ENCODE measurements around the gene CTAG1A. TPM values are rescaled to one million over a fixed set of nuclear protein-coding genes. Genes with fewer than 3 reads are reported as not detected.
"Not testable (repeated sequence)": the region's sequence is repeated elsewhere in the genome, so short reads cannot be mapped to it uniquely, and the experiment has no call there.

The CTAG1A gene
- total and polyA plus RNA-seq, 4 experiments from 2014 or later, result not detected

DNA sequence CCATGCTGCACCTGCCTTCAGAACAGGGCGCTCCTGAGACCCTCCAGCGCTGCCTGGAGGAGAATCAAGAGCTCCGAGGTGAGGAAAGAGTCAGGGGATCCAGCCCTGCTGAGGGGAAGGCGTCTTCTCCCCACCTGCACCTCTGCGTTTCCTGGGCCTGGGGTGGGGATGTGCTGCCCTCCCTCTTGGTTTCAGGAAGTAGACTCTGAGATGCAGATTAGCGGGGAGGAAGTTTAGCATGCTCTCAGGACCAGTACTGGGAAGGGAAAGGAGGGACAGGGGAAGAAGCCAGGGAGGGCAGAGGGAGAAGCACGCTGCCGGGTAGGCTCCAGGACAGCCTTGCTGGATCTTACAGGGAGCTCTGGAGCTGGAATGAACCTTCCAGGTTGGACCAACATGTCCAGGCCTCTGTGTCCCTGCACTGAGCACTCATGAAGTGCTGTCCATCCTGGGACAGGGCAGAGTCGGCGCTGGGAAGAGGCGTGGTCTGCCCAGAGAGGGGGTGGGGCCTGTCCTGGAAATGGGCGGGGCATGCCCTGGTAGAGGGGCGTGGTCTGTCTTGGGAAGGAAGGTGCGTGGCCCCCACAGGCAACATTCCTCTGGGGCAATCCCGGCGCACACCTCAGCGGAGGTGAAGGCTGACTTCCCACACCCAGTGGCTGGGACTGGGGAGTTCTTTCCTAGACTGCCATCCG, 32.7 kb upstream of the CTAG1A start:
- H3K9me3 ChIP-seq (ENCODE audit: control insufficient read depth in 1 of 2, low read length in 2 of 2); intact Hi-C loops (cut with micrococcal nuclease); H3K4me3 Mint-ChIP-seq; CTCF ChIA-PET (ENCODE audit: partially characterized antibody); H3K36me3 ChIP-seq (ENCODE audit: insufficient read depth, low read length); H3K27me3 Mint-ChIP-seq; DNase-seq; H3K27me3 ChIP-seq (ENCODE audit: insufficient read depth, low read length); H3K27ac ChIP-seq (ENCODE audit: low read depth, low read length); H3K27ac Mint-ChIP-seq; H3K4me3 ChIP-seq (ENCODE audit: low read length in 2 of 2); POLR2A ChIA-PET (ENCODE audit: partially characterized antibody); H3K9me3 Mint-ChIP-seq: not testable (repeated sequence)
- Mint-ChIP-seq H3K4me1 (peaks cover 18 to 47% (median 27%) of the 10 kb centered on the region in 4 donors), H3K36me3 (peaks cover 3 to 33% of the 10 kb centered on the region in 2 donors)
- peaks cover 28% of the 10 kb centered on the region for H3K4me1 ChIP-seq (ENCODE audit: insufficient read depth, low read length)

- H3K9me3 ChIP-seq (ENCODE audit: control insufficient read depth in 1 of 2, low read length in 2 of 2); H3K4me3 ChIP-seq (ENCODE audit: low read length in 2 of 2); H3K27ac ChIP-seq (ENCODE audit: low read depth, low read length); H3K27ac Mint-ChIP-seq; CTCF ChIA-PET (ENCODE audit: partially characterized antibody); H3K9me3 Mint-ChIP-seq; H3K27me3 Mint-ChIP-seq; DNase-seq; H3K4me3 Mint-ChIP-seq; H3K27me3 ChIP-seq (ENCODE audit: insufficient read depth, low read length); H3K4me1 ChIP-seq (ENCODE audit: insufficient read depth, low read length); H3K36me3 ChIP-seq (ENCODE audit: insufficient read depth, low read length); intact Hi-C loops (cut with micrococcal nuclease); POLR2A ChIA-PET (ENCODE audit: partially characterized antibody); H3K36me3 Mint-ChIP-seq: not testable (repeated sequence)
- H3K4me1 Mint-ChIP-seq, result peaks cover 0 to 15% (median 3%) of the 10 kb centered on the region in 4 donors
Measured at GRCh38 chrX:154558060-154558690, 26.8 kb upstream of the CTAG1A start.

- H3K4me3 ChIP-seq (ENCODE audit: low read length in 2 of 2); H3K27me3 Mint-ChIP-seq; DNase-seq; H3K27me3 ChIP-seq (ENCODE audit: insufficient read depth, low read length); H3K9me3 Mint-ChIP-seq; H3K27ac Mint-ChIP-seq; H3K36me3 ChIP-seq (ENCODE audit: insufficient read depth, low read length); H3K9me3 ChIP-seq (ENCODE audit: control insufficient read depth in 1 of 2, low read length in 2 of 2); intact Hi-C loops (cut with micrococcal nuclease); H3K27ac ChIP-seq (ENCODE audit: low read depth, low read length); H3K4me1 ChIP-seq (ENCODE audit: insufficient read depth, low read length); POLR2A ChIA-PET (ENCODE audit: partially characterized antibody); H3K36me3 Mint-ChIP-seq; CTCF ChIA-PET (ENCODE audit: partially characterized antibody); H3K4me3 Mint-ChIP-seq: not testable (repeated sequence)
- H3K4me1 Mint-ChIP-seq, result peaks cover 0 to 12% (median 3%) of the 10 kb centered on the region in 4 donors
Measured at GRCh38 chrX:154558896-154559295, 26.0 kb upstream of the CTAG1A start.

DNA sequence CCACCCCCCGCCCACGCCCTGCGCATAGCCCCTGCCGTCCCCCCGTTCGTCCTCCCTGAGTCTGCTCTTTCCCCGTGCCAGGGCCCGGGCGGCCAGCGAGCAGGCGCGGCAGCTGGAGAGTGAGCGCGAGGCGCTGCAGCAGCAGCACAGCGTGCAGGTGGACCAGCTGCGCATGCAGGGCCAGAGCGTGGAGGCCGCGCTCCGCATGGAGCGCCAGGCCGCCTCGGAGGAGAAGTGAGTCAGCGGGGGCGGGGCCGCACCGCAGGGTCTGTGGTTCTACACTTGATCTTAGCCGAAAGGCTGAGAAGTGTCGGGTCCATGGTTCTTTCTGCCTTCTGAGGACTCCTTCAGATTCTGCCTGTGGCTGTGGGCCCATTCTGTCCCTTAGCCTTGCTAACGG, 24.6 kb upstream of the CTAG1A start:
- H3K4me1 Mint-ChIP-seq; H3K27ac ChIP-seq (ENCODE audit: low read depth, low read length); POLR2A ChIA-PET (ENCODE audit: partially characterized antibody); H3K4me3 Mint-ChIP-seq; H3K27me3 Mint-ChIP-seq; H3K36me3 ChIP-seq (ENCODE audit: insufficient read depth, low read length); H3K4me3 ChIP-seq (ENCODE audit: low read length in 2 of 2); H3K36me3 Mint-ChIP-seq; intact Hi-C loops (cut with micrococcal nuclease); CTCF ChIA-PET (ENCODE audit: partially characterized antibody); H3K27me3 ChIP-seq (ENCODE audit: insufficient read depth, low read length); H3K9me3 ChIP-seq (ENCODE audit: control insufficient read depth in 1 of 2, low read length in 2 of 2); H3K9me3 Mint-ChIP-seq; H3K4me1 ChIP-seq (ENCODE audit: insufficient read depth, low read length); H3K27ac Mint-ChIP-seq; DNase-seq: not testable (repeated sequence)

DNA sequence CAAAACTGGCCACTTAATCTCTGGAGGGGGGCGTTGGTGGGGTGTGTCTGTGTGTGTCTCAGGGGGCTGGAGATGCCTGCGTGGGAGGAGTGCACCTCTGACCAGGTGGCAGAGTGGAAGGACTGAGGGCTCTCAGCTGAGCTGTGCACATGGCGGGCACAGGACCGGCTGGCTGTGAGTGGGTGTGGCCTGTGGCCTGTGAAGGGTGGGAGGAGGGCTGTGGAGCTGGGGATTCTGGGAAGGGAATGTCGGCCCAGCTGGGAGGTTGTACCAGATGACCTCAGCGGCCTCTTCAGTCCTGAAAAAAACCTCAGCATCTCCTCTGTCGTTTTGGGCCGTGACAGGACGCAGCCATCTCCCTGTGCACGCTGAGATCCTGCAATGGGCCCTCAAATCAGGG, 22.6 kb upstream of the CTAG1A start:
- H3K9me3 Mint-ChIP-seq; DNase-seq; intact Hi-C loops (cut with micrococcal nuclease); H3K4me1 ChIP-seq (ENCODE audit: insufficient read depth, low read length); H3K27ac ChIP-seq (ENCODE audit: low read depth, low read length); H3K36me3 ChIP-seq (ENCODE audit: insufficient read depth, low read length); H3K27me3 ChIP-seq (ENCODE audit: insufficient read depth, low read length); CTCF ChIA-PET (ENCODE audit: partially characterized antibody); H3K4me1 Mint-ChIP-seq; H3K9me3 ChIP-seq (ENCODE audit: control insufficient read depth in 1 of 2, low read length in 2 of 2); POLR2A ChIA-PET (ENCODE audit: partially characterized antibody); H3K4me3 Mint-ChIP-seq; H3K27me3 Mint-ChIP-seq; H3K4me3 ChIP-seq (ENCODE audit: low read length in 2 of 2); H3K27ac Mint-ChIP-seq; H3K36me3 Mint-ChIP-seq: not testable (repeated sequence)

GRCh38 chrX:154570361-154570760, 14.6 kb upstream of the CTAG1A start:
- H3K4me3 Mint-ChIP-seq; H3K27ac Mint-ChIP-seq; CTCF ChIA-PET (ENCODE audit: partially characterized antibody); H3K27me3 ChIP-seq (ENCODE audit: insufficient read depth, low read length); H3K9me3 Mint-ChIP-seq; H3K36me3 Mint-ChIP-seq; H3K9me3 ChIP-seq (ENCODE audit: control insufficient read depth in 1 of 2, low read length in 2 of 2); H3K36me3 ChIP-seq (ENCODE audit: insufficient read depth, low read length); H3K4me1 ChIP-seq (ENCODE audit: insufficient read depth, low read length); POLR2A ChIA-PET (ENCODE audit: partially characterized antibody); intact Hi-C loops (cut with micrococcal nuclease); H3K27me3 Mint-ChIP-seq; H3K27ac ChIP-seq (ENCODE audit: low read depth, low read length); DNase-seq; H3K4me1 Mint-ChIP-seq; H3K4me3 ChIP-seq (ENCODE audit: low read length in 2 of 2): not testable (repeated sequence)

DNA sequence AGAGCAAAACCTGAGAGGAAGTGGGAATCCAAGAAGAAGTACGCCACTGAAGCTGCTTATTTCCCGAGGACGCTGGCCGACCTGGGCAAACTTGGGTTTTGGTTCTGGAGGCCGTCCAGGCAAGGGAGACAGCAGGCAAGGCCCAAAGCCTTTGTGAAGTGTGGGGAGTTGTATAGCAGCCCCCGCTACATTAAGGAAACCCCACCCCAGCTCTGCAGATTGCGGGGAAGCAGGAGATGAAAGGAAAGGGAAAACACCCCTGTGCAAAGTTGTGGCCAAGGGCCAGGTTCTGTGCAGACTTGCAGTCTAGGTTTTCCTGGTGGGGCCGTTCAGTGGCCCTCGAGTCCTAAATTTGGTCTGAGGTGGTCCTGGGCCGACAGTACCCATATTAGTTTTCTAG, 11.9 kb upstream of the CTAG1A start:
- H3K27me3 ChIP-seq (ENCODE audit: insufficient read depth, low read length); H3K4me1 ChIP-seq (ENCODE audit: insufficient read depth, low read length); H3K27ac Mint-ChIP-seq; H3K9me3 ChIP-seq (ENCODE audit: control insufficient read depth in 1 of 2, low read length in 2 of 2); H3K36me3 ChIP-seq (ENCODE audit: insufficient read depth, low read length); intact Hi-C loops (cut with micrococcal nuclease); H3K27ac ChIP-seq (ENCODE audit: low read depth, low read length); H3K27me3 Mint-ChIP-seq; H3K36me3 Mint-ChIP-seq; H3K4me1 Mint-ChIP-seq; DNase-seq; H3K4me3 ChIP-seq (ENCODE audit: low read length in 2 of 2); CTCF ChIA-PET (ENCODE audit: partially characterized antibody); POLR2A ChIA-PET (ENCODE audit: partially characterized antibody); H3K4me3 Mint-ChIP-seq; H3K9me3 Mint-ChIP-seq: not testable (repeated sequence)

- H3K9me3 ChIP-seq (ENCODE audit: control insufficient read depth in 1 of 2, low read length in 2 of 2); H3K4me3 Mint-ChIP-seq; intact Hi-C loops (cut with micrococcal nuclease); H3K27me3 Mint-ChIP-seq; H3K36me3 Mint-ChIP-seq; H3K36me3 ChIP-seq (ENCODE audit: insufficient read depth, low read length); CTCF ChIA-PET (ENCODE audit: partially characterized antibody); DNase-seq; H3K9me3 Mint-ChIP-seq; H3K4me1 ChIP-seq (ENCODE audit: insufficient read depth, low read length); H3K4me3 ChIP-seq (ENCODE audit: low read length in 2 of 2); H3K27me3 ChIP-seq (ENCODE audit: insufficient read depth, low read length); H3K27ac Mint-ChIP-seq; H3K27ac ChIP-seq (ENCODE audit: low read depth, low read length); POLR2A ChIA-PET (ENCODE audit: partially characterized antibody); H3K4me1 Mint-ChIP-seq: not testable (repeated sequence)
Measured at GRCh38 chrX:154575076-154575475, 9.9 kb upstream of the CTAG1A start.
